GM23338 (cell line): ENCODE measurements around the gene TMEM169.

Source experiments
- CREB1 ChIP-seq: fragments of 250-450 bp; sonication (Bioruptor Pico); IDR thresholded peaks from 2 replicates; pipeline ENCODE4 v1.5.0; 2020; ENCODE audit warnings: low read depth, mild to moderate bottlenecking, moderate library complexity
- CTCF ChIP-seq, 2 experiments: fragments of 200-600 bp in 1 of 2; sonication (generic) in 1 of 2; conservative IDR thresholded peaks; 2 replicates each; pipeline versions ENCODE4 v1.5.1 to v1.6.1; 2016 to 2017; ENCODE audit warnings: antibody characterized with exemption in 2 of 2, low read depth in 2 of 2, mild to moderate bottlenecking in 2 of 2, moderate library complexity in 1 of 2
- EZH2 ChIP-seq: fragments of 200-600 bp; sonication (generic); IDR thresholded peaks from one replicate; pipeline ENCODE4 v1.8.0; 2017; ENCODE audit warnings: antibody characterized with exemption, mild to moderate bottlenecking, low read depth; ENCODE audit not compliant: unreplicated experiment
- EZH2phosphoT487 ChIP-seq: fragments of 200-600 bp; sonication (generic); IDR thresholded peaks from one replicate; pipeline ENCODE4 v1.8.1; 2018; ENCODE audit warnings: antibody characterized with exemption; ENCODE audit not compliant: unreplicated experiment
- JUNB ChIP-seq: IDR thresholded peaks from one replicate; pipeline ENCODE4 v1.6.1; 2016; ENCODE audit warnings: antibody characterized with exemption; ENCODE audit not compliant: unreplicated experiment
- POLR2AphosphoS5 ChIP-seq: IDR thresholded peaks from 2 replicates; pipeline ENCODE4 v1.6.1; 2016; ENCODE audit warnings: antibody characterized with exemption, low read depth
- REST ChIP-seq: IDR thresholded peaks from one replicate; pipeline ENCODE4 v1.6.1; 2018; ENCODE audit warnings: antibody characterized with exemption; ENCODE audit not compliant: unreplicated experiment
- STAT1 ChIP-seq: IDR thresholded peaks from one replicate; pipeline ENCODE4 v1.6.1; 2016; ENCODE audit warnings: antibody characterized with exemption; ENCODE audit not compliant: unreplicated experiment
- ZNF462 ChIP-seq: fragments of 250-450 bp; sonication (Bioruptor Pico); IDR thresholded peaks from 2 replicates; pipeline ENCODE4 v1.5.0; 2020; ENCODE audit warnings: mild to moderate bottlenecking, moderate library complexity

- TF ChIP-seq CTCF (conservative IDR thresholded peaks at IDR 0.05; ENCODE audit: low read depth in 2 of 2) (no peak), ZNF462 (CRISPR knock-in tag) (no peak), POLR2AphosphoS5 (no peak), REST (no peak), JUNB (no peak), CREB1 (CRISPR knock-in tag) (no peak), EZH2phosphoT487 (no peak), EZH2 (no peak), STAT1 (no peak)
These were observed 62.7 kb downstream of the TMEM169 start for GRCh38 chr2:216144372-216144771.
